ENCODE data around the gene DLX4. TPM values are rescaled to one million over a fixed set of nuclear protein-coding genes. Genes with fewer than 3 reads are reported as not detected.
A peak's percentile ranks its signal among the peaks of the same experiment; 100 is the strongest.

DLX4 gene
- total RNA-seq, 4 donors from 2014 or later: 1.4 to 5.7 (median 3.4) TPM

DNA sequence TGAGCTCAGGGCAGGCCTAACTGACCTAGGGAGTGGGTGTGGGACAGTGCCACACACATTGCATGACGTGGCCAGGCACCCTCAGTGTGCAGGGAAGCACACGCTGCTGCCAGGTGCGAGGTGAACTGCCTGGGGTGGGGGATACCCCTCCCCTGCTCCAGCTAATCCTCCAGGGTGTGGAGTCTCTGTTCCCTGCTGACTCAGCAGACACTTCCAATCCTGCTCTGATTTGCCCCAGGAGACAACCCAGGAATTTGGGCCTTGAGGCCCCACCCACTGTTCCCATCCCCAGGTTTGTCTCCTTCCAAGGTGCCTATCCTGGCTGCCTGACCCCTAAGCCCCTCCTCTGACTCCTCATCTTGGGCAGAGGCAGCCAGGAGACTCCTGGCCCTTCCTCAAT, 15.3 kb downstream of the DLX4 start:
- no peak overlapping the region for H3K27ac ChIP-seq
- 45% methylated on average over 2 of the region's 3 CpGs for WGBS
- no peak overlapping the region for H3K4me3 ChIP-seq
- peaks cover 47% of the 10 kb centered on the region for H3K27me3 ChIP-seq
- no peaks in the 10 kb centered on the region for H3K36me3 ChIP-seq
- peaks cover 40% of the 10 kb centered on the region for H3K4me1 ChIP-seq
- no peak for DNase-seq (ENCODE audit: low spot score in 2 of 2)
- TF ChIP-seq, protein P1, sequence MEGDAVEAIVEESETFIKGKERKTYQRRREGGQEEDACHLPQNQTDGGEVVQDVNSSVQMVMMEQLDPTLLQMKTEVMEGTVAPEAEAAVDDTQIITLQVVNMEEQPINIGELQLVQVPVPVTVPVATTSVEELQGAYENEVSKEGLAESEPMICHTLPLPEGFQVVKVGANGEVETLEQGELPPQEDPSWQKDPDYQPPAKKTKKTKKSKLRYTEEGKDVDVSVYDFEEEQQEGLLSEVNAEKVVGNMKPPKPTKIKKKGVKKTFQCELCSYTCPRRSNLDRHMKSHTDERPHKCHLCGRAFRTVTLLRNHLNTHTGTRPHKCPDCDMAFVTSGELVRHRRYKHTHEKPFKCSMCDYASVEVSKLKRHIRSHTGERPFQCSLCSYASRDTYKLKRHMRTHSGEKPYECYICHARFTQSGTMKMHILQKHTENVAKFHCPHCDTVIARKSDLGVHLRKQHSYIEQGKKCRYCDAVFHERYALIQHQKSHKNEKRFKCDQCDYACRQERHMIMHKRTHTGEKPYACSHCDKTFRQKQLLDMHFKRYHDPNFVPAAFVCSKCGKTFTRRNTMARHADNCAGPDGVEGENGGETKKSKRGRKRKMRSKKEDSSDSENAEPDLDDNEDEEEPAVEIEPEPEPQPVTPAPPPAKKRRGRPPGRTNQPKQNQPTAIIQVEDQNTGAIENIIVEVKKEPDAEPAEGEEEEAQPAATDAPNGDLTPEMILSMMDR (IDR thresholded peaks at IDR 0.05): no peak
- no peak for TF ChIP-seq EP300 (IDR thresholded peaks at IDR 0.05)
- TF ChIP-seq POLR2AphosphoS5 (IDR thresholded peaks at IDR 0.05): no peak
- TF ChIP-seq POLR2A (IDR thresholded peaks at IDR 0.05): no peak
- H3K9me3 ChIP-seq: no peaks in the 10 kb centered on the region

DNA sequence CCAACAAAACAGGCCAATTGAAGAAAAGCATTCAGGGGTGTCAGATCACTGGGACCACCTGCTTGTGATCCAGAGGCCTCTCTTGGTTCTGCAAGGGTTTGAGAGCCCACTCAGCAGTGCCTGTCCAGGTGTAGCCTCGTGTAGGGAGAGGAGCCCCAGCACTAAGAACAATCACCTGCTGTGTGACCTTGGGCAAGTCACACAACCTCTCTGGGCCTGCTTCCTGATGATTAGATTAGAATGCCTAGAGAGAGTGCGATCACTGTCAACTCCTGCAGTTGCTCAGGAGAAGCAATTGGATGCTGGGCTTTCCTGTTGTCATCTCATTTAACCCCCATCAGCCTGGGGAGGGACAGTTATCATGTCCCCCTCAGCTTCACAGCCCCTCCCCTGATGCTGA, 15.8 kb downstream of the DLX4 start:
- Histone ChIP-seq H3K27me3 (peaks cover 47% of the 10 kb centered on the region), H3K9me3 (no peaks in the 10 kb centered on the region), H3K4me1 (peaks cover 43% of the 10 kb centered on the region), H3K4me3 (no peak overlapping the region), H3K27ac (no peak overlapping the region), H3K36me3 (no peaks in the 10 kb centered on the region)
- TF ChIP-seq, protein P1 (IDR thresholded peaks at IDR 0.05): no peak
- DNase-seq (ENCODE audit: low spot score in 2 of 2): no peak
- WGBS: 100% methylated on average over 1 of the region's 2 CpGs

- Histone ChIP-seq H3K27ac (no peak overlapping the region), H3K4me1 (peaks cover 38% of the 10 kb centered on the region), H3K4me3 (no peak overlapping the region), H3K36me3 (no peaks in the 10 kb centered on the region), H3K27me3 (peaks cover 47% of the 10 kb centered on the region), H3K9me3 (no peaks in the 10 kb centered on the region)
- TF ChIP-seq, protein P1 (IDR thresholded peaks at IDR 0.05): no peak
- TF ChIP-seq EP300 (IDR thresholded peaks at IDR 0.05) (no peak), POLR2AphosphoS5 (IDR thresholded peaks at IDR 0.05) (no peak), POLR2A (IDR thresholded peaks at IDR 0.05) (no peak)
- 51% methylated on average over 3 of the region's 3 CpGs for WGBS
- no peak for DNase-seq (ENCODE audit: low spot score in 2 of 2)
These were observed 16.5 kb downstream of the DLX4 start for GRCh38 chr17:49985310-49985990.

DNA sequence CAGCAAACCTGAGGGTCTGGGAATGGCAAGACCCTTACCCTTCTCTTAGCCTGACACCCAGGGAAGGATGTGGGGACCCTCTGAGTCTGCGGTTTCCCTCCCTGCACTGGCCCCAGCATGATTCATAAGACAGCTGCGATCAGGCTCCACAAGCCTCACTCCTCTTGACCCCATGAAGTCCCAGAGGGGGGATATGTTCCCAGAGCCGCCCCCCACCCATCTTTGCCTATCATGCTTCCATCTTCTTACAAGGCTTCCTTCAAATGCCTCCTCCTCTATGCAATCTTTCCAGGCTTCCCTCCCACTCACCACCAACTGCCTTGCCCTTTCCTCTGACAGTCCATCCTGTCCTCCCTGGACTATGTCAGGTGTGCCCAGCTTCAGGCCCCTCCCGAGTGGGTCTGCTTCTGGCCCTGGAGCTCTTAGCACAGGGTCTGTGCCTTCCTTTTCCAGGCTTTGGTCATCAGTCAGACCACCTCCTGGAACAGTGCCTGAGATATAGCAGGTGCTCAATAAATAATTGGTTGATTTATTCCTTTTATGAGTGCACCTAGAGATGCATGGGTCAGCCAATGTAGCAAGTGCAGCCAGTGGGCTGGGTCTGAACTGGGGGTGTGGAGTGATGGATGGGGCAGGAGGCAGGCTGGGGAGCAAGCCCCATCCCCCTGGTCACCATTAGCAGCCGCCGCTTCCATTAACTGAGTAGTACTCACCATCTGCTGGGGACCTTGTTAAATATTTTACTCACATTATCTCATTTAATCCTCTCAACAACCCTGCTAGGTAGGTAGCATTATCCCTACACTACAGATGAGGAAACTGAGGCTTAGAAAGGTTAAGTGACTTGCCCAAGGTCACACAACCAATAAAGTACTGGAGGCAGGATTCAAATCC, 17.7 kb downstream of the DLX4 start:
- peaks cover 51% of the 10 kb centered on the region for H3K27me3 ChIP-seq
- H3K4me1 ChIP-seq: peaks cover 30% of the 10 kb centered on the region
- H3K36me3 ChIP-seq: no peaks in the 10 kb centered on the region
- 68% methylated on average over 6 of the region's 6 CpGs for WGBS
- DNase-seq (ENCODE audit: low spot score in 2 of 2): peak in 1 of 2 donors; percentile 44
- no peak overlapping the region for H3K27ac ChIP-seq
- H3K9me3 ChIP-seq: no peaks in the 10 kb centered on the region
- H3K4me3 ChIP-seq: no peak overlapping the region
- TF ChIP-seq POLR2A (IDR thresholded peaks at IDR 0.05) (no peak), EP300 (IDR thresholded peaks at IDR 0.05) (no peak), POLR2AphosphoS5 (IDR thresholded peaks at IDR 0.05) (no peak)
- TF ChIP-seq, protein P1 (IDR thresholded peaks at IDR 0.05): no peak

DNA sequence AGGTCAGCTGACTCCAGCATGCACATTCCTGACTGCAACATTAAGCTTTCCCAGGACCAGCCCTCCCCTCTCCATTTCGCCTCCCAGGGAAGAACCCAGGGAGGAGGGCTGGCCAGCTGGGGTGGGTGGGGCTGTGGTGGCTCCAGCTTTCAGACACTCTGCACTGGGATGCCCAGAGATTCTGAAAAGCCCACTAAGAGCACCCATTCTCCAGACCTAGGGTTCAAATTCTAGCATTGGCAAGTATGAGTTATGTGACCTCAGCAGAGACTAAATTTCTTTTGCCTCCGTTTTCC, 18.2 kb downstream of the DLX4 start:
- peak in 1 of 2 donors; percentile 48 for DNase-seq (ENCODE audit: low spot score in 2 of 2)
- Histone ChIP-seq H3K36me3 (no peaks in the 10 kb centered on the region), H3K27ac (no peak overlapping the region), H3K4me3 (no peak overlapping the region), H3K9me3 (no peaks in the 10 kb centered on the region), H3K4me1 (peaks cover 30% of the 10 kb centered on the region), H3K27me3 (peaks cover 54% of the 10 kb centered on the region)
- 0% methylated on average over 1 of the region's 2 CpGs for WGBS
- TF ChIP-seq, protein P1 (IDR thresholded peaks at IDR 0.05): no peak
- no peak for TF ChIP-seq POLR2AphosphoS5 (IDR thresholded peaks at IDR 0.05)
- no peak for TF ChIP-seq POLR2A (IDR thresholded peaks at IDR 0.05)
- TF ChIP-seq EP300 (IDR thresholded peaks at IDR 0.05): no peak
